ENCODE results near the gene LAIR1. TPM values are rescaled to one million over a fixed set of nuclear protein-coding genes. Genes with fewer than 3 reads are reported as not detected.
"Not testable (repeated sequence)": the region's sequence is repeated elsewhere in the genome, so short reads cannot be mapped to it uniquely, and the experiment has no call there.

Gene LAIR1
- total RNA-seq, 2 donors from 2014 or later: 2.9 to 9.9 TPM

GRCh38 chr19:54361680-54362422, 2.9 kb downstream of the LAIR1 start:
- ATAC-seq: peak; percentile 24 to 40
- H3K9me3 Mint-ChIP-seq: not testable (repeated sequence)

GRCh38 chr19:54359149-54359820, 5.4 kb downstream of the LAIR1 start:
- H3K36me3 Mint-ChIP-seq: peaks cover 0 to 10% of the 10 kb centered on the region in 2 donors
- ATAC-seq (peak; percentile 75 to 93), DNase-seq (ENCODE audit: low spot score in 2 of 2) (peak; percentile 68 to 76)
- H3K27ac Mint-ChIP-seq, H3K9me3 Mint-ChIP-seq: not testable (repeated sequence)

More at GRCh38 chr19:54361680-54362422, 2.9 kb downstream of the LAIR1 start:
- peak overlapping the region in 1 of 2 donors; percentile 93 for H3K27ac Mint-ChIP-seq
- not testable (repeated sequence) for DNase-seq (ENCODE audit: low spot score in 2 of 2)
- peaks cover 0 to 10% of the 10 kb centered on the region in 2 donors for H3K36me3 Mint-ChIP-seq

GRCh38 chr19:54357381-54357780, 7.3 kb downstream of the LAIR1 start:
- no peaks in the 10 kb centered on the region for H3K9me3 Mint-ChIP-seq
- ATAC-seq: no peak
- no peaks in the 10 kb centered on the region for H3K36me3 Mint-ChIP-seq
- H3K27ac Mint-ChIP-seq: no peak overlapping the region
- no peak for DNase-seq (ENCODE audit: low spot score in 2 of 2)

- Mint-ChIP-seq H3K9me3 (no peaks in the 10 kb centered on the region), H3K27ac (no peak overlapping the region), H3K36me3 (no peaks in the 10 kb centered on the region)
- ATAC-seq: no peak
- DNase-seq (ENCODE audit: low spot score in 2 of 2): no peak
Observed at GRCh38 chr19:54356444-54357056, 8.2 kb downstream of the LAIR1 start.

- no peak for ATAC-seq
- no peak for DNase-seq (ENCODE audit: low spot score in 2 of 2)
- H3K36me3 Mint-ChIP-seq: no peaks in the 10 kb centered on the region
- H3K9me3 Mint-ChIP-seq: no peaks in the 10 kb centered on the region
- H3K27ac Mint-ChIP-seq: no peak overlapping the region
Observed at GRCh38 chr19:54355675-54356074, 9.1 kb downstream of the LAIR1 start.

GRCh38 chr19:54354761-54355160, 10.0 kb downstream of the LAIR1 start:
- DNase-seq (ENCODE audit: low spot score in 2 of 2): no peak
- Mint-ChIP-seq H3K9me3 (no peaks in the 10 kb centered on the region), H3K36me3 (no peaks in the 10 kb centered on the region), H3K27ac (no peak overlapping the region)
- ATAC-seq: no peak

GRCh38 chr19:54352546-54352945, 12.2 kb downstream of the LAIR1 start:
- DNase-seq (ENCODE audit: low spot score in 2 of 2): no peak
- H3K9me3 Mint-ChIP-seq: no peaks in the 10 kb centered on the region
- H3K27ac Mint-ChIP-seq: no peak overlapping the region
- ATAC-seq: no peak
- no peaks in the 10 kb centered on the region for H3K36me3 Mint-ChIP-seq

GRCh38 chr19:54352041-54352440, 12.7 kb downstream of the LAIR1 start:
- Mint-ChIP-seq H3K36me3 (no peaks in the 10 kb centered on the region), H3K9me3 (no peaks in the 10 kb centered on the region), H3K27ac (peak overlapping the region in 1 of 2 donors; percentile 56)
- no peak for DNase-seq (ENCODE audit: low spot score in 2 of 2)
- no peak for ATAC-seq

- H3K36me3 Mint-ChIP-seq: no peaks in the 10 kb centered on the region
- H3K9me3 Mint-ChIP-seq: no peaks in the 10 kb centered on the region
- DNase-seq (ENCODE audit: low spot score in 2 of 2) (no peak), ATAC-seq (no peak)
- H3K27ac Mint-ChIP-seq: no peak overlapping the region
Observed at GRCh38 chr19:54351474-54351873, 13.3 kb downstream of the LAIR1 start.

- Mint-ChIP-seq H3K36me3 (no peaks in the 10 kb centered on the region), H3K27ac (no peak overlapping the region), H3K9me3 (no peaks in the 10 kb centered on the region)
- DNase-seq (ENCODE audit: low spot score in 2 of 2): no peak
- ATAC-seq: no peak
Observed at GRCh38 chr19:54345938-54346386, 18.8 kb downstream of the LAIR1 start.

- DNase-seq (ENCODE audit: low spot score in 2 of 2) (no peak), ATAC-seq (no peak)
- no peaks in the 10 kb centered on the region for H3K36me3 Mint-ChIP-seq
- H3K27ac Mint-ChIP-seq: no peak overlapping the region
- H3K9me3 Mint-ChIP-seq: no peaks in the 10 kb centered on the region
Observed at GRCh38 chr19:54343868-54344267, 20.9 kb downstream of the LAIR1 start.

GRCh38 chr19:54341295-54341694, 23.4 kb downstream of the LAIR1 start:
- ATAC-seq (no peak), DNase-seq (ENCODE audit: low spot score in 2 of 2) (no peak)
- Mint-ChIP-seq H3K9me3 (no peaks in the 10 kb centered on the region), H3K27ac (no peak overlapping the region), H3K36me3 (no peaks in the 10 kb centered on the region)

GRCh38 chr19:54339646-54340358, 24.9 kb downstream of the LAIR1 start:
- H3K9me3 Mint-ChIP-seq: no peaks in the 10 kb centered on the region
- peak overlapping the region in 1 of 2 donors; percentile 59 for H3K27ac Mint-ChIP-seq
- DNase-seq (ENCODE audit: low spot score in 2 of 2) (no peak), ATAC-seq (no peak)
- no peaks in the 10 kb centered on the region for H3K36me3 Mint-ChIP-seq

GRCh38 chr19:54338521-54338920, 26.2 kb downstream of the LAIR1 start:
- H3K36me3 Mint-ChIP-seq: no peaks in the 10 kb centered on the region
- no peaks in the 10 kb centered on the region for H3K9me3 Mint-ChIP-seq
- DNase-seq (ENCODE audit: low spot score in 2 of 2) (no peak), ATAC-seq (no peak)
- no peak overlapping the region for H3K27ac Mint-ChIP-seq

GRCh38 chr19:54337858-54338230, 26.9 kb downstream of the LAIR1 start:
- ATAC-seq (no peak), DNase-seq (ENCODE audit: low spot score in 2 of 2) (no peak)
- H3K36me3 Mint-ChIP-seq: no peaks in the 10 kb centered on the region
- no peak overlapping the region for H3K27ac Mint-ChIP-seq
- H3K9me3 Mint-ChIP-seq: no peaks in the 10 kb centered on the region

- Mint-ChIP-seq H3K36me3 (no peaks in the 10 kb centered on the region), H3K27ac (no peak overlapping the region), H3K9me3 (no peaks in the 10 kb centered on the region)
- ATAC-seq (no peak), DNase-seq (ENCODE audit: low spot score in 2 of 2) (no peak)
Observed at GRCh38 chr19:54336893-54337857, 27.6 kb downstream of the LAIR1 start.

Data from activated naive CD4-positive, alpha-beta T cell treated with anti-CD3 and anti-CD28 coated beads, Interleukin-2, amount 50 U/mL, for 72 hours (primary cell).